Amniotic stem cell (primary cell): ENCODE measurements around the gene FOXP4.

Experiments
- DNase-seq: peaks from one replicate; lab custom pipeline; 2025; lab: John Stamatoyannopoulos, UW

Gene FOXP4

DNA sequence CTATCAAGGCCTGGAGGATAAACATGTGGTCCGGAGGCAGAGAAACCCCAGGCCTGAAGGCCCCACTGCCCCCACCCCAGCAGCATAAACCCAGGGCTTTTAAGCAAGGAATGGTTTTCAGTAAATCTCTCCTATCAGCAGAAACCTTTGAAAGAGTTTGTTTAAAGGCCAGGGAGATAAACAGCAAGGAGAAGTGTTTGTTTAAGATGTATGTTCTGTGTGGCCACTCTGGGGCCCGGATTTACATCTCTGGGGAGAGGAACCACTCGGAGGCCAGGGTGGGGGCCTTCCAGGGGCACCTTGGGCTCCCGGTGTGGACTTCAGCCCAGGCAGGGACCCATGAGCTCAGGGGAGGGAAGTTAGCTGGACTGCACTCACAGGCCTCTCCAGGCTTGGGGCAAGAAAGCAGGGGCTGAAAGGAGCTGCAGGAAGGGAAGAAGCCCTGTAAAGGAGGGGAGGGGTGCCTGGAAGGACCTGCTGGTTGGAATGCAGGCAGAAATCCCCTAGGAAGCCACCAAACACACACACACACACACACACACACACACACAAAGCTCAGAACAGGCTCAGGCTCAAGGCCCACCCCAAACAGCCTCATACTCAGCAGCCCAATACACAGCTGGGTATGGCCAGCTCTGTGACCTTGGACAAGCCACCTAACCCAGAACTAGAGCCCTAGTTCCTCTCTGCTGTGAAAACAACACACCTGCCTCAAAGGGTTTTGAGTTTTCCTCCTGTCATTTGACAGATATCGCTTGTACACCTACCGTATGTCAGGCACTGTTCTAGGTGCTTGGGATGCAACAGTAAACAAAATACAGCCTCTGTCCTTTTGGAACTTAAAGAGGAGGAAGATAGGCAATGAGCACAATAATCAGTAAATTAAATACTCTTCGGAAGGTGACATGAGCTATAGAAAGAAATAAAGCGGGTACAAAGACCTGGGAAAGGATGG is 26.2 kb upstream of the FOXP4 start:
- no peak for DNase-seq

DNA sequence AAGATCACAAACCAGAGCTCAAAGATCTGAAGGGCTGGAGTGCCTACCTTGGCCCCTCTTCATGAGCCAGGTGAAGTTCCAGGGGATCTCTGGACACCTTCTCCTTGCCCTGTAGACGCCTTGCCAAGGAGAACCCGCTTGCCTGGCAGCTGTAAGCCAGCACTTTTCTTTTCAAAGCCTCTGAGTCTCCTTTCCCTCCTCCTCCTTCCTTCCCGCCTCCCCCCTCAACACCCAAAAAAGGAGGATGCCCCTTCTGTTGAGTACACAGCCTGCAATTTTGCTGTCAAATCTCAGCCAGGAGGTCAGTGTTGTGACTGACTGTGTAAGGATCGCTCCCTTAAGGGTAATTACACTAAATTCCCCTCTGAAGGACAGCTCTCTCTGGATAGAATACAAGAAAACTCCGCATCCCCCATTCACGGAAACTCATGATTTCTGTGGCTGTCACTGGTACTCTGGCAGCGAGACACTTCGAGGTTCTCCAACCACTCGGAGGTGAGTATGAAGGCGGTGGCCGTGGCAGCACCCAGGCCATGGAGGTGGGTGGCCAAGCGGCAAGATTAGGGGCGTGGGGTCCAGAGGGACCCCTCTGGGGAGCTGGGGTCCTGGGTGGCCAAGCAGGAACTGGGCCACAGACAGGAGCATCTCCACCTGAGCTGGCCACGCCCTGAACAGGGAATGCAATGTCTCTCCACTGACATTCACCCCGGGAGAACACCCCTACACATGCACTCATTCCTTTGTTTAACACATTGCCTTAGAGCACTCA is 23.2 kb upstream of the FOXP4 start:
- no peak for DNase-seq

DNA sequence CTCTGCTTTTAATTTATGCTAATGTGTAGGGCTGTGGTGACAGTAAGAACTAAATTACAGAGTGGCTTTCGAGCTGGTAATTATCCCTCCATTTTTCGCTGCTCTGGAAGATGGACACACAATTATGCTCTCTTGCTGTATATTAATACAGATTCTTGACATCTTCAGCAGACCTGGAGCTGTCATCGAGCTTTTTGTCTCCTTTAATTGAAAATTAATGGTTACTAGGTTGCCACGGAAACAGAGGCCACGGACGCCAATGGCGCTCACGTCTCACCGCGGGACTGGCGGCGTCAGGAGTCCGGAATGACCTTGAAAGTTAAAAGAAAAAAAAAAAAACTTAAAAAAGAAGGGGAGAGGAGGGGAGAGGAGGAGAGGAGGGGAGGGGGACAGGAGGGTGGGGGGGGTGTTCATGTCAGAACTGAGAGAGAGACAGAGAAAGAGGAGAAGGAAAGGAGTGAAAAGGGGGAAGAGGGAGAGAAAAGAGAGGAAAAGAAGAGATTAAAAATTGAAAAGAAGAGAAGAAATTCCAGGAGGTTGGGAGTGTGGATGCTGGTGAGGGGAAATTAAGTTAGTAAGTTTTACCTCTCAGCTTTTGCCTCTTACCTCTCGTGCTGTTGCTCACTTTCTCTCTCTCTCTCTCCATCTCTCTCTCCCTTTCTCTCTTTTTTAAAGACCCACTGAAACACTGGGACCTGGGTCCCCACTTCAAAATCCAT is 22.1 kb upstream of the FOXP4 start:
- DNase-seq: no peak

DNA sequence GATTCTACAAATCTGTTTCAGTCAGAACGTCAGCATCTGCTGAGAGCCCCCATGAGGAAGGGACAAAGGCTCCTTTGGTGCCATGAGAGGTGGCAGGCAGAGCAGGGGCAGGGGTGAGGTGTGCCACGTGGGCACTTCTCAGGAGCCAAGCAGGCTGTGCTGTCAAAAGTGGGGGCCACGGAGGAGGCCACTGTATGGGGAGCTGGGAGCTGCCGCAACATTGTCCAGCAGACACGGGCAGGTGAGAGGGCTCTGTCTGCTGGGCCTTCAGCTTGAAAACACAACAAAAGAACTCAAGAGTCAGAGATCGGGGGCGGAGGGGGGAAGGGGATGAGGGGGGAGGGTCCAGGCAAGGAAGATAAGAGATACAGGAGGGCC is 21.6 kb upstream of the FOXP4 start:
- DNase-seq: no peak

DNA sequence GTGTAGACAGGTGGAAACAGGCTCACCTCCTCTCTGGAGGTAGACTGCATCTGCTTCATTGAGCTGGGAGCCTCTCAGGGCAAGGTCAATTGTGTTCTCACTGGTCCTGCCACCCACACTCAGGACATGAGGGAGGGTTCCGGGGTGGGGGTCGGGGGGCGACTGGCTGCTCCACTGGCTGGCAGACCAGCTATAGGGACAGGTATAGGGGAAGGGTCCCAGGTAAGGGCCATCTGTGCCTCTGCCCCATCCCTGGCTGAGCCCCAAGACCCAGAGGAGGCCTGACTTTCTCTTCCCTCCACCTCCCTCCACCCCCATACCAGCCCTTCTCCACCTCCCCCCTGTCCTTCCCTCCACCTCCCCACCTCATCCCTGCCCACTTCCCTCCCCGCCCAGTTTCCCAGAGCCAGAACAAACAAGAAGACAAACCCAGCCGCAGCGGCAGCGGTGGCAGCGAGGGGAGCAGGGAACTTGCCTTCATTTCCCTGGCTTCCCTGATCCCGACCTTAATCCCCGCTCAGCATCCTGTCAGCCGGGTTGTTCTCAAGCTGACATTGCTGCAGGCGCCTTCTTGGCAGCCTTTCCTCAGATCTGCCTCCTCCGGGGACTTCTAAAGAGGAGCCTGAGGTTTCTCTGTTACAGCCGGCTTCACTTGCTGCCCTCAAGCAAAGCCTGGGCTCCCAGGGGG is 18.3 kb upstream of the FOXP4 start:
- DNase-seq: no peak

DNA sequence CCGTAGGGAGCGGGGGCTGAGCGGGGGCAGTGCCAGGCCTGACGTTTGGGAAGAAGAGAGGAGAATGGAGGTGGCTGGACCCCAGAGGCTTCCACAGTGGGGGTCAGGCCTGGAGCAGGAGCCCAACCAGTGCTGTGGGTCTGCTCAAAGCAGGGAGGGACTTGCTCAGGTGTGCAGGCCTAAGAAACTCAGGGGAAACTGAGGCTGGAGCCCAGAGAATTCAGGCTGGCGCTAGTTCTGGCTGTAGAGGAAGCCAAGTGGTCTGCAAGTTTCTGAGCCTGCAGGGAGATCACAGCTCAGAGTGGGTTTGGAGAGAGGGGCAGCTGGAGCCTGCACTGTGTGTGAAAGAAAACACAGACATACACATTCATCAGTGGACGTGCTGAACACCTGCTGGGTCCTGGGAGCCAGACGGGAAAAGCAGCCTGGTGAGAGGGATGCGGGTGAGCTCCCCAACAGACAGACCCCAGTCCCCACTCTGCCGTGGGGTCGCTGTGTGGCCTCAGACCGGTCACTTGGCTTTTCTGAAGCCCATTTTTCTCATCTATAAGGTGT is 17.7 kb upstream of the FOXP4 start:
- no peak for DNase-seq

DNA sequence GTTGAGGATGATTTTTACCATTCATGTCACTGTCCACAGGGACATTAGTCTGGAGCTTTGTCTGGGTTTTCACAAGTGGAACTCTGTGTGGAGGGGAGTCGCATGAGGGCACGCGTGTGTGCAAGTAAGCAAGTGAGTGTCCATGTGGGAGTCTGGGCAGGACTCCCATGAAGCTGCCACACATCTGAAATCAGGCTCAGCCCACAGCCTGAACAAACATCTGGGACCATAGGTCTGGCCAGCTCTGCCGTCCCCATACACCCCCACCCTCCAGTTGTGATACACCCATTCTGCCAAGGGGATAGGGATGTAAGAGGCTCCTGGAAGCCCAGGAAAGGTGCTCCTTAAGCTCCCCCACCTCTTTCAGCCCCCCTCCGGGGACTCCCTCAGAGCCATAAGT is 17.1 kb upstream of the FOXP4 start:
- no peak for DNase-seq

DNA sequence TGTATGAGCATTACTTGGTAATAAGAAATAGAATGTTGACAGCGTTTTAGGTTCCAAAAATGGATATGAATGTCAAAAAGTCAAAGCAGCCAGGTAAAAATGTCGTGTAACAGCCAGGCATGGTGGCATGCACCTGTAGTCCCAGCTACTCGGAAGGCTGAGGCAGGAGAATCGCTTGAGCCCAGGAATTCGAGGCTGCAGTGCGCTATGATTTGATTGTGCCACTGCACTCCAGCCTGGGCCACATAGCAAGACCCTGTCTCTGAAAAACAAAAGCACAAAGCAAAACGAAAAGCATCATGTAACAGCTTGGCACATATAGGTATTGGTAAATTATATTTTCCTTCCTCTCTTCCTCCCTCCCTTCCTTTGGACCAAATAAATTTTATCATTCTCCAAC is 16.2 kb upstream of the FOXP4 start:
- DNase-seq: no peak

DNA sequence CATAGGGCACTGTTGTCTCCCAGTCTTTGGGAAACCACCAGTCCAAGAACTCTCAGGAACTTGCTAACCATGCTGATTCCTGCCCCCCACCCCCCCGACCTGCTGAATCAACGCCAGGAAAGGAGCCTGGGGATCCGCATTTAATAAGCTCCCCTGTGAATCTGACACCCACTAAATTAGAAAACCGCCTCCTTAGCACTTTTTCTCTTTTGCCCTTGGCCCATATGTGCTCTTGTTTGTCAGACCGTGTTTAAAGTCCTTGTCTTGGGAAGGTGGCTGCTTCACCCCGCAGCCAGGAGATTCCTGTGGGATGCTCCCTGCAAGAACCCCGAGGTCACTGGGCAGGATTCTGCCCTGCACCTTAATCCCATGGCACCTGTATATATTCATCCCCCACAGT is 15.7 kb upstream of the FOXP4 start:
- no peak for DNase-seq

DNA sequence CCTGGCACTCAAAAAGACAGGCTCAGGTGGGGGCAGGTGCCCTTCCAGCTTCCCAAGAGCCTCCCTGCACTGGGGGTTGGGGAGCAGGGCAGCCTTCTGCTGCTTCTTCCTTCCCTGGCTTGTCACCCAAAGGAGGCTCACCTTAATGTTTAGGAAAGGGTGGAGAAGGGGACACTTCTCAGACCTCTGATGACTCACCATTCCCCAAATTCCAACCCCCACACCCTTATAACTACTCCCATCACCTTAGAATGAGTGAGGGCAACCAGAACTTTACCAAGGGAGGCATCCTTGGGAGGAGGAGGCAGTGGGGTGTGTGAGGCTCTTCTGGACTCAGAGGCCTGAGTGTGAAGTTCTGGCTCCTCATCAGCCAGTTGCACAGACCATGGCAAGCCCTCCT is 15.2 kb upstream of the FOXP4 start:
- no peak for DNase-seq

DNA sequence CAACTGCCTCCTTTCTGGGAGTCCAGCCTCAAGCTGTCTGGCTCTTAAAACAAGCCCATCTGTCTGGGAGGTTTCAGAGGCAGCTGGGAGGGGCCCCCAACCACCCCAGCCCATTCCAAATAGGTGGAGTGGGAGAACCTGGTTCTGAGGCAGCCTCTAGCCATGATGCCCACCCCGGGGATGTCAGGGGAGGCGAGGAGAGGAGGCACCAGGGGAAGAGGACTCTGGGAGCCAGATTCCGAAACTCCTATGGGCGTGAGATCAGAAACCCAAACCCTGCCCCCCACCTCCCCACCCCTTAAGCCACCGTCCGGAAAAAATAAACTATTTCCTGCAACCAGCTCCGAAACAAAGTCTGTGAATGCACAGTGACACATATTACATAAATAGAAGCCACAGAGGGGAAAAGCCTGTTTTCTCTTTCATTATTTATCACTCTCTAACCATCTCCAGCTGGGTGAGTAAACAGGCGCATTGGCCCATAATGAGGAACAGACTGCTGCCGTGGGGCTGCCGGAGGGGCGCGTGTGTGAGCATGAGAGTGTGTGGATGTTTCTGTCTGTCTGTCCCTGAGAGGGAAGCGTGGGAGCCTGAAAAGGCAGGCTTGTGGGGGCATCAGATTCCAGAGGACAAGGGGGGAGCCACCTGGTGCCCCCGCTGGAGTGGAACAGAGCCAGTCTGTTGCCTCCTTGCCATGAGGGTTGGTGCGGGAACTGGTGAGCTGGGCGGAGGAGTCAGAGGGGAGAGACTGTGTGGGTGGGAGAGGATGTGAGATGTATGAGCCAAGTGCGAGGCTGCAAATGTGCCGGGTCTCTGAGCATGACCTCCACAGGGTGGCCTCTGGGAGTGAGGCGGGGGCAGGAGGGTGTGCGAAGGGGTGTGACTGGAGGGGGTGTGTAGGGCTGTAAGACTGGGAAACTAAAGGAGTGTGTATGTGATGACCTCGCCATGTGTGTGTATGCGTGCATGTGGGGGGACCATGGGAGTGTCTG is 14.3 kb upstream of the FOXP4 start:
- no peak for DNase-seq

DNA sequence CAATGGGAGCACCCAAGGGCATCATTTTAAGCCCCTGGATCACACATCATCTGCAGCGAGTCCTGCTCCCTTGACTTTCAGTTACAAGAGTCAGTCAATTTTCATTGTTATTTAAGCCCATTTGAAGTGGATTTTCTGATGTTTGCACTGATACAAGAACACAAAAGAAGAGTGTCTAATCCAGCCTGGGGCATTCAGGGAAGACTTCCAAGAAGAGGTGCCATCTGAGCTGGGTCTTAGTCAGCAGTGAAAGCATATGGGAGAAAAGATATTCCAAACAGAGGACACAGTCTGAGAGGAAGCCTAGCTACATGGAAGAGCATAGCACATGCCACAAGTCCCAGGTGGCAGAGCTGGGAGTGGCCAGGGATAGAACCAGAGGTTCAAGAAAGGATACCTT is 10.4 kb upstream of the FOXP4 start:
- DNase-seq: no peak

DNA sequence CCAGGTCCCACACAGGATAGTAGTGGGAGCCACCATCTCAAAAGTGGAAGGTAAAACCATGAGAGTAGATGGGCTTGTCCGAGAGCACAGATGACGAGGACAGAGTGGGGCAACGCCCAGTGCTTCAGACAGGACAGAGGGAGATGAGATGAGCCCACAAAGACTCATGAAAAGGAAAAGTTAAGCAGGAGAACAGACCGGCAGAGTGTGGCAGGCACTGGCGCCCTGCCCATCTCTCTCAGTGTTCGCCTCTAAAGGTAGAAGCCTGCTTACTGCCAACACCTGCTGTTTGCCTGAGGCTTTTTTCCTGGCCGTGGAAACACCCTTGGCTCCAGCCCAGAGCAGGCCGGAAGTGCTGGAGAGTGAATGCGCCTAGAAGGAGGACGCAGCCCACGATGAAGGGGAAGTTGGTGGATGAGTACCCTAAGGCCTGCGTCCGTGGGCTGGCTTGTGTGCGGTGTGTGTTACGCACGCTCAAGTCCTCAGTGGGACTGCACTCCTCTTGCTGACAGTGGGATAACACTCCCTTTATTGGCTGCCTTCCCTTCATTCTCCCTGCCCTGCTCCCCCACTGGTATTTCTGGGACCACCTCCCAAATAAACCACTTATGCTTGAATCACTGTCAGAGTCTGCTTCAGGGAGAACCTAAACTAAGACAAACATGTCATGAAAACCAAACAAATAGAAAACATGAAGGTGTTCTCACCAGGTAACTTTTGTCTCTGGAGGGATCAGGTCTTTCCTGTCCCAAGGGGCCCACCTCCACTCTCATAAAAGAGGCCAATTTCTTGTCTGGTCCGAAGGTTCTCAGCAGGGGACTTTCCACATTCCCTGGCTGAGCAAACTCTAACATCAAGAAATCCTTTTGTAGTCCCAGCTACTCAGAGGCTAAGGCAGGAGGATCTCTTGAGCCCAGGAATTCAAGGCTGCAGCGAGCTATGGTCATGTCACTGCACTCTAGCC is 9.1 kb upstream of the FOXP4 start:
- DNase-seq: no peak

DNA sequence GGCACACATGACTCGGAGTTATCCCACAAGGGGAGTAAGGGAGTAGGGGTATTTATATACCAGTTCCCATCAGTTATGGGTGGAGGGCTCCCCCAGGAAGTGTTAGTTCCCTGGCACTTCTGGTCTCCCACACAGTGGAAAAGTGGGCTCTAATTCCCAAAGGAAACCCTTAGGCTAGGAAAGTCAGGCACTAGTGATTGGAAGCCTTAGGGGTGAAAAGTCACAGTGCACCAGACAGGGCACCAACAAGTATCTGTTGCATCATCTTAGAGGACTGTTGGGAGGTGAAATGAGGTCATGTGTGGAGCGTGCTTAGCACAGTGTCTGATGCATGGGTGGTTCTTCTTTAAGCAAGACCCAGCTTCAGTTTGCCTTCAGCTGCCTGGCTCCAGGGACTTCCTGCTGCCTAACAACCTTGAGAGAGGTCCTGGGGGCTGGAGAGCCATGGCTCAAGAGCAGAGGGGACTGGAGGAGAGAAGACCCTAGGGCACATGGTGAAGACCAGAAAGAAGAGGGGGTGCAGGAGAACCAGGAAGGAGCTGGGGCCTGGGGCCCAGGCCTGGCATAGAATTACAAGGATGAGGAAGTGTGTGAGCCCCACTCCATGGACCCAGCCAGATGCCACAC is 7.5 kb upstream of the FOXP4 start:
- no peak for DNase-seq

DNA sequence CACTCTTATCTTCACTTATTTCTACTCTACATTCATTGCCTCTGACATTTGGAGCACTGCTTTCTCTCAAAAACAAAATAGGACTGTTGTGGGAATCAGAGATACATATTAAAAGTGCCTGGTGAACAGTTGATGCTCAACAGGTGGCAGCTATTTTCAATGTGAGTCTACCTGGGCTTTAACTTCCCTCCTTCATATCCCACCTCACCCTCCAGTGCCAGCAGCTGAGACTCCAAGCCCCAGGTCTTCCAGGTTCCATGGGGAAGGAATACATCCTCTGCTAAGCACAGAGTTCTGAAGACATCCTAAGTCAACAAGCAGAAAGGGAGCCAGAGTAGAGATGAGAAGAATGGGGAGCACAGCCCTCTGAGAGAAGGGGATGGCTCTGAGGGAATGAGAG is 7.0 kb upstream of the FOXP4 start:
- DNase-seq: no peak

DNA sequence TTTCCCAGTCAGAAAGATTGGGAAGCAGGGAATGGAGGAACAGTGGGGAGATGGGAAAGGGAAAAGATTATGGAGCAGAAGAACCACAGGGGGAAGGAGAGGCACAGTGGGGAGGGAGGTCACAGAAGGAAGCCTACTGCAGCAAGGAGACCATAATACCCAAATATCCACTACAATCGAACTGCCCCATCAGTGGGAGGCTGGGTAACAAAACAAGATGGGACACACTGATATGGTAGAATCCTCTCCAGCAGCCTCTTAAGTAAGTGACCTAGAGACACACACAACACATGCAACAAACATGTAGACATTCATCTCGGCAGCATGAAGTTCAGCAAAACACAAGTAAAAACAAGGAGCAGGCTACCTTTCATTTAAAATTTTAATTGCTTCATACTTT is 4.8 kb upstream of the FOXP4 start:
- DNase-seq: no peak

DNA sequence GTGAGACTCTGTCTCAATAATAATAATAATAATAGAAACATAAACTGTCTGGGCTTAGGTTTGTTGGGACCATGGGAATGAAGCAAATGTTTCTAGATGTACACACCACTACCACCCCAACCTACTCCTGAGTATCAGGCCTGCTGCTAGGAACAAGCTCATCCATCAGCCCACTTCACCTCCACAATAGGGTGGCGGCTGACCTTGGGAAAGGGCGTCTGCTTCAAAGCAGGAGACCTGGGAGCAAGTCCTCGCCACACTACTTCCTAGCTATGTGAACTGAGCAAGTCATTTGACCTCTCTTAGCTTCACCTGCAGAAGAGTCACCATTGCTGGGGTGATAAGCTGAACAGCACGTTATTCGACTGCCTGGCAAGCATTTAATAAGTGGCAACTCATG is 3.1 kb upstream of the FOXP4 start:
- no peak for DNase-seq

DNA sequence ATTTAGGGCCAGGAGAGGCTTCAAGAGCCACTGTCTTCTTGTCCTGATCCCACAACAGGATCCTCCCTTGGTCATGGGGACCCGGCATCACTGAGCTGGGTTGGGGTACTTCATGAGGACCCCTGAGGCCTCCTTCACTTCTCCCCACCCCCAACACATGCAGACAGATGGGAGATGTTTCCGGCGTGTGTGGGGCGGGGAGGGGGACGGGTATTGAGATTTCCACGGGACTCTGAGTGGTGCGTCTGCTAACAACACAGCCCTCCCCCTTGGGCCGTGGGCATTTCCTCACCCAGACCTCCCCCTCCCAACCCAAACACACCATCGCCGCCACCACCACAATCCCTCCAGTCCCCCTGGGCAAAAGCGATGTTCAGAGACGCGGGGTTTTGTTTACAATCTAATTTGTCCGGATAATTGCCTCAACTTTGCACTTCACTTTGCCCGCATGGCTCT is 906 bp upstream of the FOXP4 start:
- DNase-seq: no peak

DNA sequence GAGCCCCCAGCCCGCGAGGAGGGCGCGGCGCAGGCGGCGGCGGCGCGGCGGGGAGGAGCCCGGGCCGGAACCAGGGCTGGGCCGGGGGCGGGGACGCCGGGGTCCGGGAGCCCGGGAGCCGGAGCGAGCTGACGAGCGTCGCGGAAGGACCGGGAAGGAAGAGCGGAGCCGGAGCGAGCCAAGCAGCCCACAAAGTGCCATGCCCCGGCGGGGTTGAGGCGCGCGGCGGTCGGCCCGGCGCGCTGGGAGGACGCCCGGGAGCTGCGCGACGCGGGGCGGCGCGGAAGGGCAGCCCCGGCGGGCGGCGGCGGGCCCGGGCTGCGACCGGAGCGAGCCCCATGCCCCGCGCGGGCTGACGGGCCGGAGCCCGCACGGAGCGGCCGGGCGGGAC is 289 bp downstream of the FOXP4 start:
- no peak for DNase-seq
